Loucy (cell line): ENCODE data around the gene IREB2.

Experiments
- H2AFZ ChIP-seq: fragments of 200-600 bp; sonication (generic); 2 replicates; pipeline ENCODE4 v1.6.0; 2016; ENCODE audit warnings: antibody characterized with exemption, mild to moderate bottlenecking, low read length, moderate library complexity
- H3F3A ChIP-seq: fragments of 200-600 bp; 2 replicates; pipeline ENCODE4 v1.6.0; 2016; ENCODE audit warnings: antibody characterized with exemption, low read depth, mild to moderate bottlenecking
- H3K27me3 ChIP-seq: fragments of 200-600 bp; sonication (generic); 2 replicates; pipeline ENCODE4 v1.6.1; 2014; ENCODE audit warnings: low read length, mild to moderate bottlenecking; ENCODE audit not compliant: insufficient read depth, poor library complexity, severe bottlenecking
- H3K36me3 ChIP-seq: fragments of 200-600 bp; sonication (generic); 2 replicates; pipeline ENCODE4 v1.6.1; 2016; ENCODE audit warnings: low read length; ENCODE audit not compliant: insufficient read depth
- H3K4me1 ChIP-seq: fragments of 200-600 bp; sonication (generic); 2 replicates; pipeline ENCODE4 v1.5.1; 2014; ENCODE audit warnings: low read length, mild to moderate bottlenecking; ENCODE audit not compliant: insufficient read depth, poor library complexity, severe bottlenecking
- H3K4me2 ChIP-seq: fragments of 200-600 bp; sonication (generic); 2 replicates; pipeline ENCODE4 v1.6.0; 2014; ENCODE audit warnings: antibody characterized with exemption, low read length, low read depth, mild to moderate bottlenecking; ENCODE audit not compliant: poor library complexity, severe bottlenecking
- H3K4me3 ChIP-seq: fragments of 200-600 bp; sonication (generic); 2 replicates; pipeline ENCODE4 v1.5.1; 2014; ENCODE audit warnings: low read length, mild to moderate bottlenecking, mixed read lengths; ENCODE audit not compliant: poor library complexity, severe bottlenecking
- H3K79me2 ChIP-seq: fragments of 200-600 bp; sonication (generic); 2 replicates; pipeline ENCODE4 v1.6.1; 2014; ENCODE audit warnings: low read length; ENCODE audit not compliant: insufficient read depth
- H3K9ac ChIP-seq: fragments of 200-600 bp; sonication (generic); 2 replicates; pipeline ENCODE4 v1.6.0; 2014; ENCODE audit warnings: mild to moderate bottlenecking, low read depth, low read length, moderate library complexity; ENCODE audit not compliant: poor library complexity, severe bottlenecking
- H3K9me2 ChIP-seq: fragments of 200-600 bp; sonication (generic); replicated peaks from 2 replicates; pipeline ENCODE4 v1.6.1; 2016; ENCODE audit warnings: low read depth, low read length, mixed read lengths
- H3K9me3 ChIP-seq: fragments of 200-600 bp; sonication (generic); 2 replicates; pipeline ENCODE4 v1.6.1; 2014; ENCODE audit warnings: mild to moderate bottlenecking, antibody characterized with exemption, low read length, low read depth; ENCODE audit not compliant: insufficient read depth
- H4K20me1 ChIP-seq: fragments of 200-600 bp; sonication (generic); 2 replicates; pipeline ENCODE4 v1.6.0; 2014; ENCODE audit warnings: antibody characterized with exemption, low read length, mild to moderate bottlenecking; ENCODE audit not compliant: insufficient read depth, poor library complexity, severe bottlenecking
- CTCF ChIP-seq: fragments of 200-600 bp; sonication (generic); conservative IDR thresholded peaks from 2 replicates; pipeline ENCODE4 v1.5.1; 2014; ENCODE audit warnings: mild to moderate bottlenecking, antibody characterized with exemption, low read length
- EZH2phosphoT487 ChIP-seq: fragments of 200-600 bp; IDR thresholded peaks from 2 replicates; pipeline ENCODE4 v1.6.1; 2018; ENCODE audit warnings: antibody characterized with exemption, mild to moderate bottlenecking, moderate library complexity, borderline replicate concordance

IREB2 gene

GRCh38 chr15:78454992-78455391 lies 17.0 kb downstream of the IREB2 start:
- Histone ChIP-seq H3K79me2 (peaks cover 99% of the 10 kb centered on the region), H3F3A (no peaks in the 10 kb centered on the region), H3K9ac (no peak overlapping the region), H3K4me3 (no peak overlapping the region), H3K36me3 (peaks cover 6% of the 10 kb centered on the region; the same call in 1 of the 2 replicates), H3K4me1 (peaks cover 12% of the 10 kb centered on the region), H2AFZ (no peak overlapping the region), H3K4me2 (no peak overlapping the region), H3K9me3 (no peaks in the 10 kb centered on the region), H3K9me2 (no peaks in the 10 kb centered on the region), H3K27me3 (no peaks in the 10 kb centered on the region), H4K20me1 (peaks cover 89% of the 10 kb centered on the region)
- TF ChIP-seq CTCF, result no peak
- no peak for TF ChIP-seq EZH2phosphoT487

- no peak for TF ChIP-seq EZH2phosphoT487
- no peak for TF ChIP-seq CTCF
- H3K9me3 ChIP-seq, result no peaks in the 10 kb centered on the region
- peaks cover 11% of the 10 kb centered on the region; the same call in 1 of the 2 replicates for H3K36me3 ChIP-seq
- no peak overlapping the region for H3K9ac ChIP-seq
- peaks cover 99% of the 10 kb centered on the region for H3K79me2 ChIP-seq
- no peaks in the 10 kb centered on the region for H3F3A ChIP-seq
- peaks cover 13% of the 10 kb centered on the region for H3K4me1 ChIP-seq
- peaks cover 88% of the 10 kb centered on the region for H4K20me1 ChIP-seq
- H3K9me2 ChIP-seq, result no peaks in the 10 kb centered on the region
- H3K4me3 ChIP-seq, result no peak overlapping the region
- no peaks in the 10 kb centered on the region for H3K27me3 ChIP-seq
- no peak overlapping the region for H2AFZ ChIP-seq
- no peak overlapping the region for H3K4me2 ChIP-seq
These were observed 17.7 kb downstream of the IREB2 start for GRCh38 chr15:78455749-78456148.

- H3K9me2 ChIP-seq, result no peaks in the 10 kb centered on the region
- H4K20me1 ChIP-seq, result peaks cover 93% of the 10 kb centered on the region
- H3K4me2 ChIP-seq, result no peak overlapping the region
- H3K4me3 ChIP-seq, result no peak overlapping the region
- H3K4me1 ChIP-seq, result peaks cover 19% of the 10 kb centered on the region
- H3K27me3 ChIP-seq, result no peaks in the 10 kb centered on the region
- peaks cover 15% of the 10 kb centered on the region; the same call in 1 of the 2 replicates for H3K36me3 ChIP-seq
- no peak overlapping the region for H3K9ac ChIP-seq
- no peaks in the 10 kb centered on the region for H3F3A ChIP-seq
- no peak overlapping the region for H2AFZ ChIP-seq
- no peaks in the 10 kb centered on the region for H3K9me3 ChIP-seq
- TF ChIP-seq CTCF, result no peak
- no peak for TF ChIP-seq EZH2phosphoT487
- peaks cover 99% of the 10 kb centered on the region for H3K79me2 ChIP-seq
These were observed 18.4 kb downstream of the IREB2 start for GRCh38 chr15:78456426-78456825.
